ENCODE data around the gene RPL15.

The RPL15 gene

DNA sequence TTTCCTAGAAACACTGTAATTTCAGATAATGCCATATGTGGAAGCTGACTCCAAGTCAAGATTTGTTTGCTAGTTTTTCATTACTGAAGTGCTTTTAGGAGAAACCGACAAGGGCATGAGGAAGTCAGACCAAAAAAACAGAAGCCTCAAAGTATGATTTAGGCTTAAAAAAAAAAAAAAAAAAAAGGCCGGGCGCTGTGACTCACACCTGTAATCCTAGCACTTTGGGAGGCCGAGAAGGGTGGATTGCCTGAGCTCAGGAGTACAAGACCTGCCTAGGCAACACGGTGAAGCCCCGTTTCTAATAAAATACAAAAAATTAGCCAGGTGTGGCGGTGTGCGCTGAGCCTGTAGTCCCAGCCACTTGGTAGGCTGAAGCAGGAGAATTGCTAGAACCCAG, 11.6 kb downstream of the RPL15 start:
- H3K4me3 ChIP-seq (ENCODE audit: low read depth, low read length), result no peak overlapping the region
- H3K36me3 ChIP-seq (replicated peaks), result no peaks in the 10 kb centered on the region
- DNase-seq, result no peak
- in situ Hi-C loops (cut with HindIII; ENCODE audit: low pct_ligation_motif_present, low sequenced_read_pairs), result no loop called here
- no peaks in the 10 kb centered on the region for H3K27me3 ChIP-seq (replicated peaks)
- TF ChIP-seq, protein P1, sequence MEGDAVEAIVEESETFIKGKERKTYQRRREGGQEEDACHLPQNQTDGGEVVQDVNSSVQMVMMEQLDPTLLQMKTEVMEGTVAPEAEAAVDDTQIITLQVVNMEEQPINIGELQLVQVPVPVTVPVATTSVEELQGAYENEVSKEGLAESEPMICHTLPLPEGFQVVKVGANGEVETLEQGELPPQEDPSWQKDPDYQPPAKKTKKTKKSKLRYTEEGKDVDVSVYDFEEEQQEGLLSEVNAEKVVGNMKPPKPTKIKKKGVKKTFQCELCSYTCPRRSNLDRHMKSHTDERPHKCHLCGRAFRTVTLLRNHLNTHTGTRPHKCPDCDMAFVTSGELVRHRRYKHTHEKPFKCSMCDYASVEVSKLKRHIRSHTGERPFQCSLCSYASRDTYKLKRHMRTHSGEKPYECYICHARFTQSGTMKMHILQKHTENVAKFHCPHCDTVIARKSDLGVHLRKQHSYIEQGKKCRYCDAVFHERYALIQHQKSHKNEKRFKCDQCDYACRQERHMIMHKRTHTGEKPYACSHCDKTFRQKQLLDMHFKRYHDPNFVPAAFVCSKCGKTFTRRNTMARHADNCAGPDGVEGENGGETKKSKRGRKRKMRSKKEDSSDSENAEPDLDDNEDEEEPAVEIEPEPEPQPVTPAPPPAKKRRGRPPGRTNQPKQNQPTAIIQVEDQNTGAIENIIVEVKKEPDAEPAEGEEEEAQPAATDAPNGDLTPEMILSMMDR (IDR thresholded peaks at IDR 0.05; ENCODE audit: low read depth, low read length, missing control alignments), result no peak
- H3K27ac ChIP-seq, result no peak overlapping the region

DNA sequence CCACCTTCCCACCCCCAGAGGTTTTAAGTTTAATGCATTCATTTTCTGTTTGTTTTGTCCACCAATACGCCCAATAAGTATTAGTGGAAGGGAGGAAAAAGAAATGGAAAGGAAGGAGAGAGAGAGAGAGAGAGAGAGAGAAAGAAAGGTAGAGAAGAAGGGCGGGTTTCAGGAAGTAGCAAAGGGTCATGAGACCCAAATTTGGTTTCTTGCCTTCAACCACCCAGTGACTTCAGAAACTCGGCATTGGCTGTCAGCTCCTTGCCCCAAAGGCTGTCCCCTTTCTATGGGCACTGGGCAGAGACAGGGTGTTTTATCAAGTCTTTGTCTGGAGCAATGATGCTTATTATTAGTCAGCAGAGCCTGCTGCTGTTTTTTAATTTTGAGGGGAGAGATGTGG, 14.7 kb downstream of the RPL15 start:
- no peaks in the 10 kb centered on the region for H3K27me3 ChIP-seq (replicated peaks)
- no peaks in the 10 kb centered on the region for H3K36me3 ChIP-seq (replicated peaks)
- TF ChIP-seq, protein P1 (IDR thresholded peaks at IDR 0.05; ENCODE audit: low read depth, low read length, missing control alignments), result no peak
- H3K4me3 ChIP-seq (ENCODE audit: low read depth, low read length), result no peak overlapping the region
- DNase-seq, result no peak
- H3K27ac ChIP-seq, result no peak overlapping the region
- in situ Hi-C loops (cut with HindIII; ENCODE audit: low pct_ligation_motif_present, low sequenced_read_pairs), result no loop called here

- in situ Hi-C loops (cut with HindIII; ENCODE audit: low pct_ligation_motif_present, low sequenced_read_pairs), result no loop called here
Measured at GRCh38 chr3:23932571-23932970, 15.6 kb downstream of the RPL15 start.

DNA sequence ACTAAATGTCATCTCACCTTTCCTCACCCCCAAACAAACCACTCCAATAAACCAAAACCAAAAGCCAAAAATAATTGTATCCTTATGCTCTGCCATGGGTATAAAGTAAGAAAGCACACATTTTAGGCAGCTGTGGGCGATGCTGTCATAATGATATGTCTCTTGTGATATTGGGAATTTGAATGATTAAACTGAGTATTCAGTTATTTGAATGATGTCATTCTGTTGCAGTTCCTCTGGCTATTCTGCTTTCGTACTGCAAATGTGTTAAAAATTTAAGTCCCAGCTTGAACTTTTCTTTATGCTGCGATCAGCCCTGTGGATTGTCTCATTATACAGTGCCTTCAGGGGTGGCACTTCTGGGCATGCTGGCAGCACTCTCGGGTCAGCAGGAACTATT, 17.3 kb downstream of the RPL15 start:
- DNase-seq, result no peak
- in situ Hi-C loops (cut with HindIII; ENCODE audit: low pct_ligation_motif_present, low sequenced_read_pairs), result no loop called here
- H3K27ac ChIP-seq, result no peak overlapping the region
- H3K36me3 ChIP-seq (replicated peaks), result no peaks in the 10 kb centered on the region
- TF ChIP-seq, protein P1 (IDR thresholded peaks at IDR 0.05; ENCODE audit: low read depth, low read length, missing control alignments), result no peak
- H3K27me3 ChIP-seq (replicated peaks), result no peaks in the 10 kb centered on the region
- H3K4me3 ChIP-seq (ENCODE audit: low read depth, low read length), result no peak overlapping the region

More at GRCh38 chr3:23932571-23932970, 15.6 kb downstream of the RPL15 start:
- no peak for DNase-seq
- Histone ChIP-seq H3K4me3 (ENCODE audit: low read depth, low read length) (no peak overlapping the region), H3K36me3 (replicated peaks) (no peaks in the 10 kb centered on the region), H3K27me3 (replicated peaks) (no peaks in the 10 kb centered on the region), H3K27ac (no peak overlapping the region)
- TF ChIP-seq, protein P1 (IDR thresholded peaks at IDR 0.05; ENCODE audit: low read depth, low read length, missing control alignments), result no peak

- no peak for DNase-seq
- Histone ChIP-seq H3K27ac (no peak overlapping the region), H3K27me3 (replicated peaks) (no peaks in the 10 kb centered on the region), H3K4me3 (ENCODE audit: low read depth, low read length) (no peak overlapping the region), H3K36me3 (replicated peaks) (no peaks in the 10 kb centered on the region)
- TF ChIP-seq, protein P1 (IDR thresholded peaks at IDR 0.05; ENCODE audit: low read depth, low read length, missing control alignments), result no peak
- in situ Hi-C loops (cut with HindIII; ENCODE audit: low pct_ligation_motif_present, low sequenced_read_pairs), result no loop called here
Measured at GRCh38 chr3:23937296-23937695, 20.4 kb downstream of the RPL15 start.

- TF ChIP-seq, protein P1 (IDR thresholded peaks at IDR 0.05; ENCODE audit: low read depth, low read length, missing control alignments), result no peak
- in situ Hi-C loops (cut with HindIII; ENCODE audit: low pct_ligation_motif_present, low sequenced_read_pairs), result no loop called here
- Histone ChIP-seq H3K4me3 (ENCODE audit: low read depth, low read length) (no peak overlapping the region), H3K27me3 (replicated peaks) (no peaks in the 10 kb centered on the region), H3K36me3 (replicated peaks) (no peaks in the 10 kb centered on the region), H3K27ac (no peak overlapping the region)
- DNase-seq, result no peak
Measured at GRCh38 chr3:23938688-23939087, 21.8 kb downstream of the RPL15 start.
